ENCODE data around the gene SLK. TPM values are rescaled to one million over a fixed set of nuclear protein-coding genes. Genes with fewer than 3 reads are reported as not detected.

The SLK gene
- total and polyA plus RNA-seq, 4 donors: 16.0 to 50.2 (median 33.3) TPM

DNA sequence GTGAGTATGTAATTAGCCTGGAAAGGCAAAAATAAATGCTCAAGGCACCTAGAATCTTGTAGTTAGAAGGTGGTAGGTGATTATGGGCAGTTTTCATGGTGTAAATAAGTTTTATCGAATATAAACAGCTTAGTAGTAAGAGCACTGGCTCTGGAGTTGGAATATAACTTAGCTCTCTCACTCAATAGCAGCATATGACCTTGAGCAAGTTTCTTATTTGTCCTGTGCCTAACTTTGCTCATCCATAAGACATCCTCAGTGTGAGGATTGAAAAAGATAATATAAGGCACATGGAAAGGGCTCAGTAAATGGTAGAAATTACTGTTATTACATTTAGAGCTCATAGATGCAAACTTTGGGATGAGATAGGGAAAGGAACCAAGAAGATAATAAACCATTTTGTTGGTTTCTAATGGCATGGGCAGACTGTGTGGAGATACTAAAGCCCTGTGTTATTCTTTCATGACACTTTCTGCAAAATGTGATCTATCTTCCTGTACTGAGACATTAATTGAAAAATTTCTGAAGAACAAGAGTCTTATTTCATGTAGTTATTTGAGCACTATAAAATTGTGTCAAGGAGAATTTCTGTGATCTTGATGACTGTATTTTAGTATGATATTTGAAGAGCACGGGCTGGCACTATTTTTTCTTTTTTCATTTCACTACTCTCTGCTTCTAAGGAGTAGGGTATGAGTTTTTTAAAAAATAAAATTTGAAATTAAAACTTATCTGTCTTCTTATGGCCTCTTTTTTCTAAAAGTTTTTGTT, 3.1 kb downstream of the SLK start:
- 38 to 39% methylated on average over 2 of the region's 2 CpGs for WGBS, 2 donors
- H3K27ac ChIP-seq (ENCODE audit: low read depth in 1 of 2, low read length in 2 of 2): no peak overlapping the region
- intact Hi-C loops (cut with DNase I): loop anchor here (5.0 kb wide), 1 partner anchor 83 kb away; no protein-coding TSS in a partner anchor
- H3K27me3 ChIP-seq (ENCODE audit: control insufficient read depth in 1 of 2, insufficient read depth in 2 of 2, low read length in 1 of 2): no peaks in the 10 kb centered on the region
- peak overlapping the region; percentile 87 to 100 for H3K4me3 ChIP-seq (ENCODE audit: low read length in 2 of 2)
- peaks cover 0 to 4% of the 10 kb centered on the region in 2 donors for H3K4me1 ChIP-seq (ENCODE audit: control insufficient read depth in 1 of 2, insufficient read depth in 2 of 2, low read length in 2 of 2)
- H3K36me3 ChIP-seq (ENCODE audit: control insufficient read depth in 1 of 2, insufficient read depth in 2 of 2, low read length in 1 of 2): no peaks in the 10 kb centered on the region
- no peaks in the 10 kb centered on the region for H3K9me3 ChIP-seq (ENCODE audit: control insufficient read depth, low read length)
- ATAC-seq (ENCODE audit: low FRiP score) (no peak), DNase-seq (no peak)

DNA sequence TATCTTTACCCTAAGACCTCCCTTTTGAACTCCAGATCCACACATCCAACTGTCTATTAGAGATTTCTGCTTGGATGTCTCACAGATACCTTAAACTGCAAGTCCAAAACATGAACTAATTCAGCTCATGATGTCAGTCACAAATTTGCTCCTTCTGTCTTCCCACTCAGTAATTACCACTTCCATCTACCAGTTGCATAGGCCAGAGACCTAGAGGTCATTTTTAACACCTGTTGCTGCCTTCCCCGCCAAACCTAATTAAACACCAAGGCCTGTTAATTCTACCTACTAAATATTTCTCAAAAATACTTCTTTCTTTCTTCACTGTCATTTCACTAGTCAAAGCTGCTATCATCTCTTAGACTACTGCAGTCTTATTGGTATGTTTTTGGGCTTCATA, 8.2 kb downstream of the SLK start:
- H3K4me1 ChIP-seq (ENCODE audit: control insufficient read depth in 1 of 2, insufficient read depth in 2 of 2, low read length in 2 of 2): no peaks in the 10 kb centered on the region
- intact Hi-C loops (cut with DNase I): no loop called here

DNA sequence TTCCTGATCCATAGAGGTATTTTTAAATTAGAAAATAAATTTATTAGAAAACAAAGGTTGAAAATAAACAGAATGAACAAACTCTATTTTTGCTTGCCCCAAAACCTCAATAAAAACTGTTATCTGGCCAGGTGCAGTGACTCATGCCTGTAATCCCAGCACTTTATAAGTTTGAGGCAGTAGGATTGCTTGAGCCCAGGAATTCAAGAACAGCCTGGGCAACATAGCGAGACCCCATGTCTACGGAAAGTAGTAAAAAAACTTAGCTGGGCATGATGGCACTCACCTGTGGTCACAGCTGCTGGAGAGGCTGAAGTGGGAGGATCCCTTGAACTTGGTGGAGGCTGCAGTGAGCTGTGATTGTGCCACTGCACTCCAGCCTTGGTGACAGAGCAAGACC, 10.3 kb downstream of the SLK start:
- no peak for ATAC-seq (ENCODE audit: low FRiP score)

More for the DNA sequence above, 8.2 kb downstream of the SLK start:
- no peaks in the 10 kb centered on the region for H3K9me3 ChIP-seq (ENCODE audit: control insufficient read depth, low read length)
- H3K4me3 ChIP-seq (ENCODE audit: low read length in 2 of 2): no peak overlapping the region
- no peaks in the 10 kb centered on the region for H3K36me3 ChIP-seq (ENCODE audit: control insufficient read depth in 1 of 2, insufficient read depth in 2 of 2, low read length in 1 of 2)
- 93 to 97% methylated on average over 1 of the region's 1 CpG for WGBS, 2 donors
- no peak for ATAC-seq (ENCODE audit: low FRiP score)
- no peak for DNase-seq
- no peaks in the 10 kb centered on the region for H3K27me3 ChIP-seq (ENCODE audit: control insufficient read depth in 1 of 2, insufficient read depth in 2 of 2, low read length in 1 of 2)
- H3K27ac ChIP-seq (ENCODE audit: low read depth in 1 of 2, low read length in 2 of 2): no peak overlapping the region

DNA sequence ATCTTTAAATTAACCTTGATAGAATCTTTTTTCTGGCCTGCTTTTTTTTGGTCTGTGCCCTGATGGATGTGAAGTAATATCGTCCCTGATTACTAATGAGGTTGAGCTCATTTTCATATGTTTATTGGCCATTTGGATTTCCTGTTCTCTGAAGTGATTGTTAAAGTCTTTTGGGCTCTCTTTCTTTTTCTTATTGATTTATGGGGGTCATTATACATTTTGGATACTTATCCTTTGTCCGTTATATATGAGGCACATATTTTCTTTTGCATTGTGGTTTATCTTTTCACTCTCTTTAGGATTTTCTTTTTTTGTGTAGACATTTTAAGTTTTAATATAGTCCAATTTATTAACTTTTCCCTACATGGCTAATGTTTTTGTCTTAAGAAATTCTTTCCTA, 12.6 kb downstream of the SLK start:
- no peak overlapping the region for H3K27ac ChIP-seq (ENCODE audit: low read depth in 1 of 2, low read length in 2 of 2)
- DNase-seq (no peak), ATAC-seq (ENCODE audit: low FRiP score) (no peak)
- peaks cover 0 to 4% of the 10 kb centered on the region in 2 donors for H3K4me1 ChIP-seq (ENCODE audit: control insufficient read depth in 1 of 2, insufficient read depth in 2 of 2, low read length in 2 of 2)
- H3K36me3 ChIP-seq (ENCODE audit: control insufficient read depth in 1 of 2, insufficient read depth in 2 of 2, low read length in 1 of 2): no peaks in the 10 kb centered on the region
- WGBS, 2 donors: 74 to 78% methylated on average over 2 of the region's 2 CpGs
- no peaks in the 10 kb centered on the region for H3K9me3 ChIP-seq (ENCODE audit: control insufficient read depth, low read length)
- intact Hi-C loops (cut with DNase I): no loop called here
- H3K27me3 ChIP-seq (ENCODE audit: control insufficient read depth in 1 of 2, insufficient read depth in 2 of 2, low read length in 1 of 2): no peaks in the 10 kb centered on the region
- H3K4me3 ChIP-seq (ENCODE audit: low read length in 2 of 2): no peak overlapping the region

More for the DNA sequence above, 10.3 kb downstream of the SLK start:
- no peak for DNase-seq
- Histone ChIP-seq H3K27ac (ENCODE audit: low read depth in 1 of 2, low read length in 2 of 2) (no peak overlapping the region), H3K27me3 (ENCODE audit: control insufficient read depth in 1 of 2, insufficient read depth in 2 of 2, low read length in 1 of 2) (no peaks in the 10 kb centered on the region), H3K9me3 (ENCODE audit: control insufficient read depth, low read length) (no peaks in the 10 kb centered on the region), H3K4me3 (ENCODE audit: low read length in 2 of 2) (no peak overlapping the region), H3K4me1 (ENCODE audit: control insufficient read depth in 1 of 2, insufficient read depth in 2 of 2, low read length in 2 of 2) (no peaks in the 10 kb centered on the region), H3K36me3 (ENCODE audit: control insufficient read depth in 1 of 2, insufficient read depth in 2 of 2, low read length in 1 of 2) (no peaks in the 10 kb centered on the region)
- 94 to 97% methylated on average over 2 of the region's 2 CpGs for WGBS, 2 donors
- intact Hi-C loops (cut with DNase I): no loop called here

DNA sequence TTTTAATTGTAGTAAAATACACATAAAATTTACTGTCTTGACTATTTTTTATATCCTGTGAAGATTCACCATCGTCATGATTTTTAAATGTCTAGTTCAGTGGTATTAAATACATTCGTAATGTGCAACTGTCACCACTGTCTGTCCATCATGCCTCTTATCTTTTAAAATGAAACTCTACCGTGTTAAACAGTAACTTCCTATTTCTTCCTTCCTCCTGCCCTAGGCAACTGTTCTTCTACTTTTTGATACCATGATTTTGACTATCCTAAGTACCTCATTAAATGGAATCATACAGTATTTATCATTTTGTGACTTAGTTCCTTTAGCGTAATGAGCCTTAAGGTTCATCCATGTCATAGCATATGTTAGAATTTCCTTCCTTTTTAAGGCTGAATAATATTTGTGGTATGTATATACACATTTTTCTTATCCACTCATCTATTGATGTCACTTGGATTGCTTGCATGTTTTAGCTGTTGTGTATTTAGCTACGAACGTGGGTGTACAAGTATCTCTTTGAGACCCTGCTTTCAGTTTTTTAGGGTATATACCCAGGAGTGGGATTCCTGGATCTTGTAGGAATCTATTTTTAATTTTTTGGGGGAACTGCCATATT, 13.5 kb downstream of the SLK start:
- H3K9me3 ChIP-seq (ENCODE audit: control insufficient read depth, low read length): no peaks in the 10 kb centered on the region
- H3K4me3 ChIP-seq (ENCODE audit: low read length in 2 of 2): no peak overlapping the region
- no peaks in the 10 kb centered on the region for H3K36me3 ChIP-seq (ENCODE audit: control insufficient read depth in 1 of 2, insufficient read depth in 2 of 2, low read length in 1 of 2)
- H3K4me1 ChIP-seq (ENCODE audit: control insufficient read depth in 1 of 2, insufficient read depth in 2 of 2, low read length in 2 of 2): peaks cover 0 to 4% of the 10 kb centered on the region in 2 donors
- WGBS, 2 donors: 90 to 93% methylated on average over 6 of the region's 6 CpGs
- H3K27ac ChIP-seq (ENCODE audit: low read depth in 1 of 2, low read length in 2 of 2): no peak overlapping the region
- intact Hi-C loops (cut with DNase I): no loop called here
- H3K27me3 ChIP-seq (ENCODE audit: control insufficient read depth in 1 of 2, insufficient read depth in 2 of 2, low read length in 1 of 2): no peaks in the 10 kb centered on the region
- no peak for ATAC-seq (ENCODE audit: low FRiP score)
- no peak for DNase-seq

DNA sequence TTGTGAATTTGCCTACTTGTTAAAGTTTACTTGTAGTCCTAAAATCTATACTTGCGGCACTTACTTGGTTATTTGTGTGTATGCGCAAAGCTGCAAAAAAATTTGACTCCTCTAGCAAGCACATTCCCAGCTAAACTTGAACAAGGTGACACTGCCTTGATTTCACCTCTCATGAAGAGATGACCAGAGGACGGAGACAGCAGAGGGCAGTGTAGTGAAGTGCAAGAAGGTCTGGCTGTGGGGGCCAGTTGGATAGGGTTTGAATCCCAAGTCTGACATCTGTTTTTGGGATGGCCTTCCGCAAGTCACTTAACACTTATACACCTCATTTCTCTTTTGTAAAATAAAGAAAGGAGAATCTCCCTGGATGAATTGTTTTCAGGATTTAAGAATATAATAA, 15.7 kb downstream of the SLK start:
- WGBS, 2 donors: 94 to 95% methylated on average over 4 of the region's 4 CpGs
- ATAC-seq (ENCODE audit: low FRiP score) (no peak), DNase-seq (no peak)
- H3K27me3 ChIP-seq (ENCODE audit: control insufficient read depth in 1 of 2, insufficient read depth in 2 of 2, low read length in 1 of 2): no peaks in the 10 kb centered on the region
- H3K9me3 ChIP-seq (ENCODE audit: control insufficient read depth, low read length): no peaks in the 10 kb centered on the region
- peaks cover 0 to 4% of the 10 kb centered on the region in 2 donors for H3K4me1 ChIP-seq (ENCODE audit: control insufficient read depth in 1 of 2, insufficient read depth in 2 of 2, low read length in 2 of 2)
- no peak overlapping the region for H3K4me3 ChIP-seq (ENCODE audit: low read length in 2 of 2)
- H3K36me3 ChIP-seq (ENCODE audit: control insufficient read depth in 1 of 2, insufficient read depth in 2 of 2, low read length in 1 of 2): no peaks in the 10 kb centered on the region
- intact Hi-C loops (cut with DNase I): no loop called here
- no peak overlapping the region for H3K27ac ChIP-seq (ENCODE audit: low read depth in 1 of 2, low read length in 2 of 2)

DNA sequence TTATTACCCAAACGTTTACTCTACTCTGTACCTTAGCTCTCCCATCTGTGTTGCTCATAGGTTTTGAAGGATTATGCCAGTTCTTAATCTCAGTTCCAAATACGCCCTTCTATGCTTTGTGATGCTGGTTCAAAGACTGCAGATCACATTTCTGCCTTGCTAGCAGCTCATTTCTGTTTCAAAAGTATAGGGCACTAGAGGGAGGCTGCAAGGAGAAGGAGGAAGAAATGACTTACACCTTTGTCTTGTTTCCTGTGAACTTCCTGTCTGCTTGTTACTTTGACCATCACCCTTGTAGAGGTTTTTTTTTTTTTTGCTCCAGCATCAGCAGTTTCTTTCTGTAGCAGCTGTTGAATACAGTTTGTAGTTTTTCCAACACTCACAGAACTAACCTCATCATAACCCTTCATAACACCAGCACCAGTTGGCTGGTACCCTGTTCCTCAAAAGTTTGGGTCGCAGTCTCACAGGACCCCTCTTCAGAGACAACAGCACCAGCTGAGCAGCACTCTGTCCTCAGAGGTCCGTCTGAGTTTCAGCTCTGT, 16.5 kb downstream of the SLK start:
- WGBS, 2 donors: 38 to 39% methylated on average over 4 of the region's 4 CpGs
- Histone ChIP-seq H3K9me3 (ENCODE audit: control insufficient read depth, low read length) (no peaks in the 10 kb centered on the region), H3K4me1 (ENCODE audit: control insufficient read depth in 1 of 2, insufficient read depth in 2 of 2, low read length in 2 of 2) (peaks cover 0 to 4% of the 10 kb centered on the region in 2 donors), H3K27me3 (ENCODE audit: control insufficient read depth in 1 of 2, insufficient read depth in 2 of 2, low read length in 1 of 2) (no peaks in the 10 kb centered on the region), H3K36me3 (ENCODE audit: control insufficient read depth in 1 of 2, insufficient read depth in 2 of 2, low read length in 1 of 2) (no peaks in the 10 kb centered on the region), H3K27ac (ENCODE audit: low read depth in 1 of 2, low read length in 2 of 2) (no peak overlapping the region), H3K4me3 (ENCODE audit: low read length in 2 of 2) (no peak overlapping the region)
- no peak for DNase-seq
- intact Hi-C loops (cut with DNase I): no loop called here
- no peak for ATAC-seq (ENCODE audit: low FRiP score)

DNA sequence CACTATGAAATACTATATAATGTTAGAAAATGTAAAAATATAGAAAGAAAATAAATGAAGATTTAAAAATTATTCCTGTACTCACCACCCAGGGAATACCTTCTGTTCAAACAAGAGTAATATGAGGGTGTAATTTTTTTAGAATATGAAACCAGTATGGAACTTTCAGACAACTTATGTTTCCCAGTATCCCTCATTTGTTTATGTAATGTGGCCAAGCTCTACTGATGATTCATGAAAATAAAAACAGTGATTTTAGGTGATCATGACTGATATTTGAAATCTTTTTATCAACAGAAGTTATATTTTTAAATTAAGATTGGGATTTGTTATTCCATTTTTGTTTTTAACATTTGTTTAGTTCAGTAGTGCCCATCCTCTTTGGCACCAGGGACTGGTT, 18.8 kb downstream of the SLK start:
- Histone ChIP-seq H3K4me3 (ENCODE audit: low read length in 2 of 2) (no peak overlapping the region), H3K9me3 (ENCODE audit: control insufficient read depth, low read length) (no peaks in the 10 kb centered on the region), H3K4me1 (ENCODE audit: control insufficient read depth in 1 of 2, insufficient read depth in 2 of 2, low read length in 2 of 2) (peaks cover 0 to 4% of the 10 kb centered on the region in 2 donors), H3K27me3 (ENCODE audit: control insufficient read depth in 1 of 2, insufficient read depth in 2 of 2, low read length in 1 of 2) (no peaks in the 10 kb centered on the region), H3K27ac (ENCODE audit: low read depth in 1 of 2, low read length in 2 of 2) (no peak overlapping the region), H3K36me3 (ENCODE audit: control insufficient read depth in 1 of 2, insufficient read depth in 2 of 2, low read length in 1 of 2) (no peaks in the 10 kb centered on the region)
- no peak for ATAC-seq (ENCODE audit: low FRiP score)
- no peak for DNase-seq
- intact Hi-C loops (cut with DNase I): no loop called here

DNA sequence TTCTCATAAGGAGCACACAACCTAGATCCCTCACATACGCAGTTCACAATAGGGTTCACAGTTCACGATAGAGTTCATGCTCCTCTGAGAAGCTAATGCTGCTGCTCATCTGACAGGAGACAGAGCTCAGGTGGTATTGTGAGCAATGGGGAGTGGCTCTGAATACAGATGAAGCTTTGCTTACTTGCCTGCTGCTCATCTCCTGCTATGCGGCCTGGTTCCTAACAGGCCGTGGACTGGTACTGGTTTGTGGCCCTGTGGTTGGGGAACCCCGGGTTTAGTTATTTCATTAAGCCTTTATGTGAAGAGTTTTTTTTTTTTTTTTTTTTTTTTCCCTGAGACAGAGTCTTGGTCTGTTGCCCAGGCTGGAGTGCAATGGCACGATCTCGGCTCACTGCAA, 19.4 kb downstream of the SLK start:
- intact Hi-C loops (cut with DNase I): no loop called here
- H3K27ac ChIP-seq (ENCODE audit: low read depth in 1 of 2, low read length in 2 of 2): no peak overlapping the region
- DNase-seq (no peak), ATAC-seq (ENCODE audit: low FRiP score) (no peak)
- H3K4me1 ChIP-seq (ENCODE audit: control insufficient read depth in 1 of 2, insufficient read depth in 2 of 2, low read length in 2 of 2): peaks cover 0 to 4% of the 10 kb centered on the region in 2 donors
- no peaks in the 10 kb centered on the region for H3K36me3 ChIP-seq (ENCODE audit: control insufficient read depth in 1 of 2, insufficient read depth in 2 of 2, low read length in 1 of 2)
- 81 to 85% methylated on average over 7 of the region's 7 CpGs for WGBS, 2 donors
- H3K9me3 ChIP-seq (ENCODE audit: control insufficient read depth, low read length): no peaks in the 10 kb centered on the region
- no peaks in the 10 kb centered on the region for H3K27me3 ChIP-seq (ENCODE audit: control insufficient read depth in 1 of 2, insufficient read depth in 2 of 2, low read length in 1 of 2)
- no peak overlapping the region for H3K4me3 ChIP-seq (ENCODE audit: low read length in 2 of 2)

All from aorta (tissue), 5 donors.